Thyroid gland (tissue), 4 donors: ENCODE data around the gene MTIF2. TPM values are rescaled to one million over a fixed set of nuclear protein-coding genes. Genes with fewer than 3 reads are reported as not detected.

Source experiments
- small RNA-seq: library from RNA; depleted of rRNA; stranded (forward); fragments of <200 nt; gene quantifications from one replicate; pipeline ENCODE3, GENCODE V24; 2016
- total RNA-seq, 4 donors: library from RNA; depleted of rRNA; stranded (reverse); fragments of >200 nt; gene quantifications; one replicate each; pipeline ENCODE4 v1.2.3, GENCODE V29; 2016

Gene MTIF2
- total RNA-seq, 4 donors from 2014 or later = 19.6 to 33.5 (median 27.8) TPM

Small RNAs within 50 kb of the gene (small RNA-seq; reads per million reads assigned to genes)
- gene RF00019 = not detected

Other genes starting within 250 kb of the MTIF2 start
- 100 to 1,000 TPM; 144 to 256 (median 180) TPM for gene RTN4, start 218.8 kb downstream of the MTIF2 start, total RNA-seq
- gene CLHC1, start 36.9 kb downstream of the MTIF2 start, total RNA-seq = 10 to 100 TPM; 22.7 to 32.1 (median 27.1) TPM
- gene RPS27A, start 36.5 kb downstream of the MTIF2 start, total RNA-seq = 1,000 to 10,000 TPM in 2 of 4 donors, 100 to 1,000 TPM in 2; 529 to 1,905 (median 1,352) TPM
- gene CCDC88A, start 150.6 kb upstream of the MTIF2 start, total RNA-seq = 10 to 100 TPM; 35.9 to 51.5 (median 42.5) TPM